GM12875 (cell line): ENCODE measurements around the gene CPNE2.

Experiments
- H3K4me3 ChIP-seq: one replicate; pipeline ENCODE4 v1.5.1; 2011; ENCODE audit warnings: low read depth, low read length, control low read depth
- TF ChIP-seq, protein P1 (sequence below): IDR thresholded peaks from 2 replicates; pipeline ENCODE4 v1.5.1; 2011; ENCODE audit warnings: low read depth, mild to moderate bottlenecking, control low read depth, inconsistent platforms, low read length, moderate library complexity, borderline replicate concordance; ENCODE audit not compliant: insufficient read depth

The CPNE2 gene

DNA sequence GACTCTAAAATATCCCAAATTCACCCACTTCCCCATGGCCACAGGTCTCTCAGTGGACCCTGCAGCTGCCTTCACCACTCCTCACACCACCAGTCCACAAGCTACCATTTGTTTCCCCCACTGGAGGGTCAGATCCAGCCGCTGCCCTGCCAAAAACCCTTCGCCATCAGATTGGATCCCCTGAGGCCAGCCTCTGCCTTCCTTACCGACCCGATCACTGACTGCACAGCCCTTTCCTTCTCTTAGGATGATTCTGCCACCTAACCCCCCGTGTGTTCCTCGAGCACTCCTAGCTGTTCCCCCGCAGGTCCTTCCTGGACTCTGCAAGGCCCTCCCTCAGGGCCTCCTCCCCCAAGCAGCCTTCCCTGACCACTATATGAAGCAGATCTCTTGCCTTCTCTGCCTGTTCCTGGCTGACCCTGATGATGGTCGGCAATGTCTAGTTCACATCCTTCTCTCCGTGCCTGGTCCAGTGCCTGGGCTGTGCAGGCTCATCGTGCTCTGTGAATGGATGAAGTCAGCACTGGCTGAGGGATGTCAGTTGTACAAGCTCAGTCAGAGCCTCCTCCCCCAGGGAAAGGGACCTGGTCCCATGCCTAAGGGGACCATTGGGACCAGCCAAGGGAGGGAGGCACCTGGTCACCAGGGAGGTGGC lies 46.0 kb downstream of the CPNE2 start:
- H3K4me3 ChIP-seq: no peak overlapping the region
- TF ChIP-seq, protein P1, sequence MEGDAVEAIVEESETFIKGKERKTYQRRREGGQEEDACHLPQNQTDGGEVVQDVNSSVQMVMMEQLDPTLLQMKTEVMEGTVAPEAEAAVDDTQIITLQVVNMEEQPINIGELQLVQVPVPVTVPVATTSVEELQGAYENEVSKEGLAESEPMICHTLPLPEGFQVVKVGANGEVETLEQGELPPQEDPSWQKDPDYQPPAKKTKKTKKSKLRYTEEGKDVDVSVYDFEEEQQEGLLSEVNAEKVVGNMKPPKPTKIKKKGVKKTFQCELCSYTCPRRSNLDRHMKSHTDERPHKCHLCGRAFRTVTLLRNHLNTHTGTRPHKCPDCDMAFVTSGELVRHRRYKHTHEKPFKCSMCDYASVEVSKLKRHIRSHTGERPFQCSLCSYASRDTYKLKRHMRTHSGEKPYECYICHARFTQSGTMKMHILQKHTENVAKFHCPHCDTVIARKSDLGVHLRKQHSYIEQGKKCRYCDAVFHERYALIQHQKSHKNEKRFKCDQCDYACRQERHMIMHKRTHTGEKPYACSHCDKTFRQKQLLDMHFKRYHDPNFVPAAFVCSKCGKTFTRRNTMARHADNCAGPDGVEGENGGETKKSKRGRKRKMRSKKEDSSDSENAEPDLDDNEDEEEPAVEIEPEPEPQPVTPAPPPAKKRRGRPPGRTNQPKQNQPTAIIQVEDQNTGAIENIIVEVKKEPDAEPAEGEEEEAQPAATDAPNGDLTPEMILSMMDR: no peak

DNA sequence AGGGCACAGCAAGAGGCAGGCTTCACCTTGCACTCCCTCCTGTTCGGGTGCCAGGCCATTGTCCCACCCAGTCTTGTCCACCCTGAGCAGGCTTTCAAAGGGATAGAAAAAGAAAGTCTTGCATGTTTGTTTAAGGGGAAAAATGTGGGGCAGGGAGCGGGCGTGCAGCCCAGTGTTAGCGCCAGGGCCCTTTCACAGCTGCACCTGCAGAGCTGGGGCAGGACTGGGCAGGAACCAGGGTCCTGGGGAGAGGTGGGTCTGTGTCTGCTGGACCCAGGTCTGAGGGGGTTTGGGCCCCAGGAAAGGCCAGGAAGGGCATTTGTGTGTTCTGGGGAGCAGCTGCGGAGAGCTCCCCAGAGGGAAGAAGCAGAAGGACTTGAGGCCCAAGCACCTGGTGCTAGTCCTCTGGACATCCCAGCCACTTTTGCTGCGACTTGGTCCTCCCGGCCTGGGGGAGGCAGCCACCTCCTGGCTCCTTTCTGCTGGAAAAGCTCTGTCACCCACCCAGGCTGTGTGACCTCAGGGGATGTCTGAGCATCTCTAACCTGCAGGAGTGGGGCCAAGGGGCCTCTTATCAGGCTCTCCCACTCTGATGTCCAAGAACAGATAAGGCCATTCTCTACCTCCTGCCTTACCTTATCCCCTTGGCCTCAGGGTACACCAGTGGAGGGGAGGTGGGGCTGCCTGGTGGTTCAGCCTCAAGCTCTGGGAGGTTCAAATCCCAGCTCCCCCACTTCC lies 48.7 kb downstream of the CPNE2 start:
- TF ChIP-seq, protein P1: no peak
- no peak overlapping the region for H3K4me3 ChIP-seq

DNA sequence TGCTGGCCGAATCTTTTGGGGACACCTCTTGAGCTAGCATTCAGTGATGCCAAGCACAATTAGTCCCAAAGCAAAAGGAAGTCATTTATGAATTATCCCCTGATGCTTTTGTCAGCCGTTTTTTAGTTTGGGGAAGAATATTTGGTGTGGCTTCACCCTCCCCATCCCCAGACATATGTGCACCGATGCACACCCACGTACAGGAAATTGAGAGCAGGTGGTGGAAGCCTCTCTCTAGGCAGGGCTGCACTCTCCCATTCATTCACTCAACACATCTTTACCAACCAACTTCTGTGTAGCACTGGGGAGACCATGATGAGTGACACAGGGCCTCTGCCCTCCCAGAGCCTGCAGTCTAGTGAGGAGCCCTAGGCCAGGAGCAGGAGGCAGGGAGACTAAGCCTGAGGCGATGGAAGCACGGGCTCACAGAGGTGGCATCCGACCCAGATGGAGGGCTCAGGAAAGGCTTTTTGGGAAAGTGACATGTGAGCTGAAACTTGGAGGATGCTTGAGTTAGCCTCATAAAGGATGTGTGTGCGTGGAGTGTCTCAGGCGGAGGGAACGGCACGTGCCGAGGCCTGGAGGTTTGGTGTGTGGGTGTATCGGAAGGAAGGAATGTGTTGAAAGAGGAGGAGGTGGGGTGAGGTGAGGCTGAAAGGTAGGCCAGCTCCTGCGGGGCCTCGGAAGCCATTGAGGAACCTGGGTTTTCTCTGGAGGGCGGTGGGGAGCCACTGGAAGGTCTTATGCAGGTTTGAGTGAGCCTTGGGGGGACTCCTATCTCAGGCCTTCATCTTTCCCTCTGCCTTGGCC lies 49.6 kb downstream of the CPNE2 start:
- TF ChIP-seq, protein P1: no peak
- no peak overlapping the region for H3K4me3 ChIP-seq

DNA sequence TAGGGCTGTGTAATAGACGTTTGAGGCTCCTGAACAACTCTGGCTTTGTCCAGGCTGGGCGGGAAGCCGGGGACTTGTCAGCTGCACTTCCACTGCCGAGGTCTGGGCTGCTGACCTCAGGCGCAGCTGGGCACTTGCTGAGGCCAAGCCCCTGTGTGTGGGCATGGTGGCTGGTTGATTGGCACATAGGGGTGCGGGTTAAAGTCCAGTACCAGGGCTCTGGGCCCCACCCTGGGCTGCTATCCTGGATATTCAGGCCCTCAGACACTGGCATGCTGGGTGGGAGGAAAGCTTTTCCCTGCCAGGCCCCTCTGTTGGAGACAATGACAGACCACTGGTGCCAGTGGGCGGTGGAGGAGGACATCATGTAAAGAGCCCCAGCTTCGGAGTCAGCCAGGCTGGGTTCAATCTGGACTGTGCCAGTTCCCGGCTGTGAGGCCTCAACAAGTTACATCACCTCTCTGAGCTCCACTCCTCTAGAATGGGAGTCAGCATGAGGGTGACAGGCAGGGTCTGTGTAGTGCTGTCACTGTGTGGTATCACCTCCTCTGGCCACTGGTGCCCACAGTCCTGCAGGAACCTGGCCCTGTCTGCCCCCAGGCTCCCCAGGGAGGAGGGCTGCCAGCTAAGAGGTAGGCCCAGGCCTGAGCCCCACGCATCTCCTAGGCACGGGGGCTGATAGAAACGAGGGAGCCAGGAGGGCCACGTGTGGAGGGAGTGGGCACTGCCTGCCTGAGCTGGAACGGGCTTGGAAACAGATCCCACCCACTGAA lies 51.0 kb downstream of the CPNE2 start:
- TF ChIP-seq, protein P1: no peak
- H3K4me3 ChIP-seq: no peak overlapping the region

DNA sequence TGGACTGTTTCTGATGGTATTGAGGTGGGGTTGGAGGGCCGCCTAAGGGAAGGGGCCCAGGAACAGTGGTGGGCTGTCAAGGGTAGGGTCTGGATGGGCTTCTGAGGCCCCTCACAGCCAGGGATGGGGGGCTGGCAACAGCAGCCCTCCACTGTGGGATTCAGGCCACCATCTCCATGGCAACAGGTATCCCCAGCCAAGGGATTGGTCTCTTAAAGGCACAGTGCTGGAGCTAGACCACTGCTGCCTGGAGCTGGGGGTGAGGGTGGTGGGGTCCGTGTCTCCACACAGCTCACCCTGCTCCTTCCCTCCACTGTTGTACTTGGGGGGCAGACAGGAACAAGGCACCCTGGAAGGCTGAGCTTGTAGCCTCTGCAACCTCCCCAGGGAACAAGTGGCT lies 51.6 kb downstream of the CPNE2 start:
- no peak overlapping the region for H3K4me3 ChIP-seq
- TF ChIP-seq, protein P1: no peak

DNA sequence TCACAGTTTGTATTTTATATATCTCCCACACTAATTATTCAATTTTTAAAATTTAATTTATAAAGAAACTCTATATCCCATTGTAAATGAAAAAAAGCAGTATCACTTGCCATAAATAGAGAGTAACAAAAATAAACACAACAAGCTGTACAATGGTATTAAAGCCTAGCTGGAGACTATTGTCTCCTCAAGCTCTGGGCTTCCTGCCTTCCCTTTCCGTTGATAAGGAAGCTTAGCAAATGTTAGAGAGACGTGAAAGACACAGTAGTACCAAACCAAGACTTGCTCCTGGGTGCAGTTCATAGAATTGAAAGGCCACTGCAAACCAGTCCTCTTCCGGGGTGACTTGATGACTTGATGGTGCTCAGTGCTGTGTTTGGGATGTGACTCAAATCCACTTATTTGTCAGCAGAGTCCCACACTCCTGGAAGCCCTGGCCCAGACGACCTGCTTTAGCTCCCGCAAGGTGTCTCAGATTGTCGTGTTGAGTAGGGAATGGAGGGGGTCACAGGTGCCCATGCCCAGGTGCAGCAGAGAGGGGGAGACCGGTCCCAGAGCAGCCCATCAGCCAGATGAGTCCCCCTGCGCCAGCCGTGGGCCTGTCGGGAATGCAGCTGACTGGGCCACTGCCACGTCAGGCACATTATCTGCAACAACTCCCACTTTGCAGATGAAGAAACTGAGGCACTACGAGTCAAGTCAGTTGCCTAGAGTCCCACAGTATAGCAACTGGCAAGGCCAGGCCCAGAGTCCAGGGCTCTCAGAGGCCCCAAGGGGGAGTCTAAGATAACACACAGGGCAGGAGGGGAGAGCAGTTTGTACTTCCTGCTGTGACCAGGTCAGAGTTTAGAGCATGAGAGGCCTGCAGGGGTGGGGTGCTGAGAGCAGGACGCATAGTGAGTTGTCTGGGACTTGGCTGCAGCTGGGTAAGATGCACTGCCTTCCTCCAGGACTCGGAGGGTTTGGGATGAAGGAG lies 53.0 kb downstream of the CPNE2 start:
- TF ChIP-seq, protein P1: no peak

More for the DNA sequence above, 53.0 kb downstream of the CPNE2 start:
- H3K4me3 ChIP-seq: no peak overlapping the region
